ENCODE results near the gene PARD6A. TPM values are rescaled to one million over a fixed set of nuclear protein-coding genes. Genes with fewer than 3 reads are reported as not detected.
A peak's percentile ranks its signal among the peaks of the same experiment; 100 is the strongest.

Gene PARD6A
- 0.28 TPM for polyA plus RNA-seq (2013, experiment 1 of 2)
- polyA plus RNA-seq (2013, experiment 2 of 2): 0.32 TPM

GRCh38 chr16:67660564-67661028 lies at the start of gene PARD6A:
TSS of gene PARD6A (plus strand) at chr16:67660960. CDS start at chr16:67661039, 79 bp downstream.
- Histone ChIP-seq H3K4me2 (ENCODE audit: low read length, poor library complexity, severe bottlenecking) (peak within 1 kb of the TSS; percentile 52), H3K4me3 (ENCODE audit: insufficient read depth in 1 of 2, low read depth in 1 of 2, low read length in 2 of 2) (peak within 1 kb of the TSS; percentile 82 to 100), H2BK120ac (ENCODE audit: low read depth, low read length) (no peak within 1 kb of the TSS), H3K18ac (ENCODE audit: low read depth in 1 of 2, low read length in 2 of 2) (peak within 1 kb of the TSS; percentile 3 to 62), H3K4ac (ENCODE audit: low read depth in 1 of 2, low read length in 2 of 2) (peak within 1 kb of the TSS in 1 of 2 experiments; percentile 2), H2BK12ac (ENCODE audit: low read length in 2 of 2) (peak within 1 kb of the TSS in 1 of 2 experiments; percentile 15), H3K27ac (ENCODE audit: low read length, poor library complexity, severe bottlenecking) (peak within 1 kb of the TSS; percentile 82), H3K36me3 (ENCODE audit: control insufficient read depth in 1 of 2, insufficient read depth in 2 of 2, low read depth in 1 of 2, low read length in 2 of 2) (peaks cover 25 to 49% of the 10 kb centered on the region in 2 experiments), H3K23ac (ENCODE audit: low read length in 2 of 2) (peak within 1 kb of the TSS in 1 of 2 experiments; percentile 47), H4K8ac (ENCODE audit: low read length) (peak within 1 kb of the TSS; percentile 92), H4K91ac (ENCODE audit: low read length) (peak within 1 kb of the TSS; percentile 22), H3K27me3 (ENCODE audit: control insufficient read depth in 1 of 2, insufficient read depth in 1 of 2, low read length in 2 of 2) (peaks cover 0 to under 1% of the 10 kb centered on the region in 2 experiments), H3K9me3 (ENCODE audit: control insufficient read depth, low read length) (no peaks in the 10 kb centered on the region), H3K4me1 (ENCODE audit: control insufficient read depth, insufficient read depth, low read depth, low read length) (peaks cover 19% of the 10 kb centered on the region), H2BK5ac (ENCODE audit: low read depth, low read length, poor library complexity, severe bottlenecking) (no peak within 1 kb of the TSS), H2AFZ (ENCODE audit: low read depth, low read length) (peak within 1 kb of the TSS; percentile 91), H3K9ac (ENCODE audit: low read length) (peak within 1 kb of the TSS; percentile 100), H3K14ac (ENCODE audit: low read length in 2 of 2) (peak within 1 kb of the TSS in 1 of 2 experiments; percentile 19), H3K79me1 (replicated peaks; ENCODE audit: low read length, poor library complexity, severe bottlenecking) (peaks cover 8% of the 10 kb centered on the region), H2AK5ac (ENCODE audit: low read length, severe bottlenecking) (no peak within 1 kb of the TSS), H2BK15ac (ENCODE audit: low read depth, poor library complexity, severe bottlenecking) (peak within 1 kb of the TSS; percentile 64)
- under 1% methylated on average over 48 of the region's 48 CpGs for WGBS
- DNase-seq: peak; percentile 95

GRCh38 chr16:67613808-67614207 lies 47.0 kb upstream of the PARD6A start:
- peaks cover 25 to 69% of the 10 kb centered on the region in 2 experiments for H3K36me3 ChIP-seq (ENCODE audit: control insufficient read depth in 1 of 2, insufficient read depth in 2 of 2, low read depth in 1 of 2, low read length in 2 of 2)

GRCh38 chr16:67628216-67628615 lies 32.5 kb upstream of the PARD6A start:
- no peak overlapping the region for H3K27ac ChIP-seq (ENCODE audit: low read length, poor library complexity, severe bottlenecking)
- peaks cover 52 to 69% of the 10 kb centered on the region in 2 experiments for H3K36me3 ChIP-seq (ENCODE audit: control insufficient read depth in 1 of 2, insufficient read depth in 2 of 2, low read depth in 1 of 2, low read length in 2 of 2)
- no peak overlapping the region for H3K14ac ChIP-seq (ENCODE audit: low read length in 2 of 2)
- no peak overlapping the region for H3K4me2 ChIP-seq (ENCODE audit: low read length, poor library complexity, severe bottlenecking)
- H2BK5ac ChIP-seq (ENCODE audit: low read depth, low read length, poor library complexity, severe bottlenecking): no peak overlapping the region
- no peak overlapping the region for H2AFZ ChIP-seq (ENCODE audit: low read depth, low read length)
- 99% methylated on average over 14 of the region's 14 CpGs for WGBS
- no peaks in the 10 kb centered on the region for H3K4me1 ChIP-seq (ENCODE audit: control insufficient read depth, insufficient read depth, low read depth, low read length)
- no peak overlapping the region for H3K18ac ChIP-seq (ENCODE audit: low read depth in 1 of 2, low read length in 2 of 2)
- no peak for DNase-seq
- no peak overlapping the region for H2BK15ac ChIP-seq (ENCODE audit: low read depth, poor library complexity, severe bottlenecking)
- no peak overlapping the region for H3K23ac ChIP-seq (ENCODE audit: low read length in 2 of 2)
- H2AK5ac ChIP-seq (ENCODE audit: low read length, severe bottlenecking): no peak overlapping the region
- no peak overlapping the region for H3K4me3 ChIP-seq (ENCODE audit: insufficient read depth in 1 of 2, low read depth in 1 of 2, low read length in 2 of 2)
- H4K8ac ChIP-seq (ENCODE audit: low read length): no peak overlapping the region
- peaks cover 20% of the 10 kb centered on the region for H3K79me1 ChIP-seq (replicated peaks; ENCODE audit: low read length, poor library complexity, severe bottlenecking)
- no peak overlapping the region for H2BK120ac ChIP-seq (ENCODE audit: low read depth, low read length)
- H3K9ac ChIP-seq (ENCODE audit: low read length): no peak overlapping the region
- no peak overlapping the region for H3K4ac ChIP-seq (ENCODE audit: low read depth in 1 of 2, low read length in 2 of 2)
- no peaks in the 10 kb centered on the region for H3K27me3 ChIP-seq (ENCODE audit: control insufficient read depth in 1 of 2, insufficient read depth in 1 of 2, low read length in 2 of 2)
- H2BK12ac ChIP-seq (ENCODE audit: low read length in 2 of 2): no peak overlapping the region
- H4K91ac ChIP-seq (ENCODE audit: low read length): no peak overlapping the region
- H3K9me3 ChIP-seq (ENCODE audit: control insufficient read depth, low read length): no peaks in the 10 kb centered on the region

More at GRCh38 chr16:67613808-67614207, 47.0 kb upstream of the PARD6A start:
- DNase-seq: no peak
- H2AFZ ChIP-seq (ENCODE audit: low read depth, low read length): no peak overlapping the region
- H4K8ac ChIP-seq (ENCODE audit: low read length): no peak overlapping the region
- H3K23ac ChIP-seq (ENCODE audit: low read length in 2 of 2): no peak overlapping the region
- WGBS: 97% methylated on average over 10 of the region's 10 CpGs
- no peak overlapping the region for H3K9ac ChIP-seq (ENCODE audit: low read length)
- no peaks in the 10 kb centered on the region for H3K4me1 ChIP-seq (ENCODE audit: control insufficient read depth, insufficient read depth, low read depth, low read length)
- no peak overlapping the region for H3K14ac ChIP-seq (ENCODE audit: low read length in 2 of 2)
- no peak overlapping the region for H2BK5ac ChIP-seq (ENCODE audit: low read depth, low read length, poor library complexity, severe bottlenecking)
- no peak overlapping the region for H2AK5ac ChIP-seq (ENCODE audit: low read length, severe bottlenecking)
- peaks cover 36% of the 10 kb centered on the region for H3K79me1 ChIP-seq (replicated peaks; ENCODE audit: low read length, poor library complexity, severe bottlenecking)
- H3K4ac ChIP-seq (ENCODE audit: low read depth in 1 of 2, low read length in 2 of 2): no peak overlapping the region
- no peaks in the 10 kb centered on the region for H3K27me3 ChIP-seq (ENCODE audit: control insufficient read depth in 1 of 2, insufficient read depth in 1 of 2, low read length in 2 of 2)
- H3K18ac ChIP-seq (ENCODE audit: low read depth in 1 of 2, low read length in 2 of 2): no peak overlapping the region
- H3K4me2 ChIP-seq (ENCODE audit: low read length, poor library complexity, severe bottlenecking): no peak overlapping the region
- no peak overlapping the region for H4K91ac ChIP-seq (ENCODE audit: low read length)
- no peak overlapping the region for H3K27ac ChIP-seq (ENCODE audit: low read length, poor library complexity, severe bottlenecking)
- no peaks in the 10 kb centered on the region for H3K9me3 ChIP-seq (ENCODE audit: control insufficient read depth, low read length)
- no peak overlapping the region for H2BK120ac ChIP-seq (ENCODE audit: low read depth, low read length)
- no peak overlapping the region for H2BK15ac ChIP-seq (ENCODE audit: low read depth, poor library complexity, severe bottlenecking)
- no peak overlapping the region for H3K4me3 ChIP-seq (ENCODE audit: insufficient read depth in 1 of 2, low read depth in 1 of 2, low read length in 2 of 2)
- H2BK12ac ChIP-seq (ENCODE audit: low read length in 2 of 2): no peak overlapping the region

GRCh38 chr16:67632415-67633172 lies 28.2 kb upstream of the PARD6A start:
- Histone ChIP-seq H3K23ac (ENCODE audit: low read length in 2 of 2) (no peak overlapping the region), H2BK5ac (ENCODE audit: low read depth, low read length, poor library complexity, severe bottlenecking) (no peak overlapping the region), H3K4me1 (ENCODE audit: control insufficient read depth, insufficient read depth, low read depth, low read length) (no peaks in the 10 kb centered on the region), H2BK120ac (ENCODE audit: low read depth, low read length) (no peak overlapping the region), H3K9ac (ENCODE audit: low read length) (no peak overlapping the region), H4K91ac (ENCODE audit: low read length) (no peak overlapping the region), H3K27me3 (ENCODE audit: control insufficient read depth in 1 of 2, insufficient read depth in 1 of 2, low read length in 2 of 2) (no peaks in the 10 kb centered on the region), H4K8ac (ENCODE audit: low read length) (no peak overlapping the region), H3K14ac (ENCODE audit: low read length in 2 of 2) (no peak overlapping the region), H3K36me3 (ENCODE audit: control insufficient read depth in 1 of 2, insufficient read depth in 2 of 2, low read depth in 1 of 2, low read length in 2 of 2) (peaks cover 58 to 62% of the 10 kb centered on the region in 2 experiments), H3K18ac (ENCODE audit: low read depth in 1 of 2, low read length in 2 of 2) (no peak overlapping the region), H2BK15ac (ENCODE audit: low read depth, poor library complexity, severe bottlenecking) (no peak overlapping the region), H3K4me2 (ENCODE audit: low read length, poor library complexity, severe bottlenecking) (no peak overlapping the region), H2AFZ (ENCODE audit: low read depth, low read length) (no peak overlapping the region), H3K27ac (ENCODE audit: low read length, poor library complexity, severe bottlenecking) (no peak overlapping the region), H2AK5ac (ENCODE audit: low read length, severe bottlenecking) (no peak overlapping the region), H3K9me3 (ENCODE audit: control insufficient read depth, low read length) (no peaks in the 10 kb centered on the region), H3K4ac (ENCODE audit: low read depth in 1 of 2, low read length in 2 of 2) (no peak overlapping the region), H3K79me1 (replicated peaks; ENCODE audit: low read length, poor library complexity, severe bottlenecking) (peaks cover 31% of the 10 kb centered on the region), H3K4me3 (ENCODE audit: insufficient read depth in 1 of 2, low read depth in 1 of 2, low read length in 2 of 2) (no peak overlapping the region), H2BK12ac (ENCODE audit: low read length in 2 of 2) (no peak overlapping the region)
- DNase-seq: peak; percentile 10
- 93% methylated on average over 5 of the region's 7 CpGs for WGBS

Measured in mesenchymal stem cell (in vitro differentiated cells and primary cell).